ENCODE results near the gene REG1A.

- no peak for TF ChIP-seq SNAI2 (CRISPR knock-in tag; IDR thresholded peaks at IDR 0.05)
- TF ChIP-seq ZNF70 (CRISPR knock-in tag; IDR thresholded peaks at IDR 0.05): no peak
- no peak for TF ChIP-seq ZNF8 (CRISPR knock-in tag; IDR thresholded peaks at IDR 0.05)
- TF ChIP-seq CSDC2 (CRISPR knock-in tag; IDR thresholded peaks at IDR 0.05): no peak
- TF ChIP-seq ZC3H10 (CRISPR knock-in tag; IDR thresholded peaks at IDR 0.05): no peak
- no peak for TF ChIP-seq PPARA (CRISPR knock-in tag; IDR thresholded peaks at IDR 0.05; ENCODE audit: borderline replicate concordance)
Measured at GRCh38 chr2:79155826-79156476, 35.7 kb downstream of the REG1A start.

Data from SK-N-SH treated with all-trans-retinoic acid at 6 μM for 48 hours (cell line).